NCI-H748 treated with DMSO at 0.1 percent for 48 hours (cell line): ENCODE measurements around the gene P3H4.

ENCODE experiments used
- DNase-seq: peaks from one replicate; lab custom pipeline; 2025; lab: John Stamatoyannopoulos, UW

Gene P3H4

GRCh38 chr17:41769985-41770384, 41.8 kb downstream of the P3H4 start:
- DNase-seq: no peak

- DNase-seq: no peak
Observed at GRCh38 chr17:41769346-41769862, 42.3 kb downstream of the P3H4 start.

GRCh38 chr17:41768682-41769288, 43.0 kb downstream of the P3H4 start:
- DNase-seq: no peak

- no peak for DNase-seq
Observed at GRCh38 chr17:41767324-41768042, 44.3 kb downstream of the P3H4 start.

GRCh38 chr17:41766135-41766534, 45.6 kb downstream of the P3H4 start:
- DNase-seq: no peak

- DNase-seq: no peak
Observed at GRCh38 chr17:41763327-41763726, 48.4 kb downstream of the P3H4 start.

- DNase-seq: no peak
Observed at GRCh38 chr17:41762841-41763240, 48.9 kb downstream of the P3H4 start.

- no peak for DNase-seq
Observed at GRCh38 chr17:41762391-41762790, 49.4 kb downstream of the P3H4 start.

GRCh38 chr17:41760878-41761277, 50.9 kb downstream of the P3H4 start:
- DNase-seq: no peak

GRCh38 chr17:41758601-41759000, 53.1 kb downstream of the P3H4 start:
- no peak for DNase-seq

- DNase-seq: no peak
Observed at GRCh38 chr17:41754066-41754465, 57.7 kb downstream of the P3H4 start.
